Gastrocnemius medialis (tissue), 4 donors: Measurements from ENCODE around the gene NOBOX.

Experiments used
- CTCF ChIP-seq, 5 experiments: fragments of 450-650 bp in 3 of 5; fragments of 200-600 bp in 2 of 5; sonication (generic) in 2 of 5; IDR thresholded peaks in 4 of 5; conservative IDR thresholded peaks in 1 of 5; 1 replicate in 4 of 5; 2 replicates in 1 of 5; pipeline ENCODE4 v1.5.1; 2016 to 2019; ENCODE audit warnings: antibody characterized with exemption in 5 of 5, mild to moderate bottlenecking in 3 of 5, moderate library complexity in 3 of 5
- POLR2A ChIP-seq, 2 donors: fragments of 450-650 bp; IDR thresholded peaks; one replicate each; pipeline ENCODE4 v1.6.1; 2017; ENCODE audit warnings: antibody characterized with exemption in 2 of 2, mild to moderate bottlenecking in 2 of 2, moderate library complexity in 2 of 2

DNA sequence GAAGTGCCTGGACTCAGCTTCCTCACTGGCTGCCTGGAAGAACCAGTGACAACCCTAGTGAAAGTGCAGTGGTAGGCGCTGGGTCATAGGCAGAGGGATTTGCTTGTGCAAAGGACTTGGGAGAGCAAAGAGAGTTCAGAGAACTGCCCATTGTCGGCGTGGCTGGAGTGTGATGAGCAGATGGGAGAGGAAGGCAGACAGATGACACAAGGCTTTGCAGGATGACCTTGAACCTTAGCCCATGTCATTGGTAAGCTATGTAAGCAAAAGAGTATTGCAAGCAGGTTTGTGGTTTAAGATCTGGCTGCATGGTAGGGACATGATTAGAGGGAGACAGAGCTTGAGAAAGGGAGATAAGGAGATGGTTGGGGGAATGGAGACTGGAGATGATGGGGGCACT is 35.3 kb upstream of the NOBOX start:
- TF ChIP-seq CTCF (IDR thresholded peaks at IDR 0.05 in 4 of 5, conservative IDR thresholded peaks at IDR 0.05 in 1 of 5) (no peak), POLR2A (IDR thresholded peaks at IDR 0.05) (no peak)
